Fibroblast of lung (primary cell): ENCODE data around the gene SH3BP4.

Experiments used
- EZH2 ChIP-seq: IDR thresholded peaks from 2 replicates; pipeline ENCODE4 v1.5.1; 2012; ENCODE audit warnings: low read length, control low read depth, mild to moderate bottlenecking; ENCODE audit errors: missing control alignments
- TF ChIP-seq, protein P1 (sequence below), 2 donors: IDR thresholded peaks in 1 of 2; conservative IDR thresholded peaks in 1 of 2; 1 replicate in 1 of 2; 2 replicates in 1 of 2; pipeline ENCODE4 v1.5.1; 2011 to 2012; ENCODE audit warnings: low read length in 2 of 2, control low read depth in 1 of 2, inconsistent platforms in 1 of 2, low read depth in 1 of 2, mild to moderate bottlenecking in 1 of 2

- TF ChIP-seq, protein P1, sequence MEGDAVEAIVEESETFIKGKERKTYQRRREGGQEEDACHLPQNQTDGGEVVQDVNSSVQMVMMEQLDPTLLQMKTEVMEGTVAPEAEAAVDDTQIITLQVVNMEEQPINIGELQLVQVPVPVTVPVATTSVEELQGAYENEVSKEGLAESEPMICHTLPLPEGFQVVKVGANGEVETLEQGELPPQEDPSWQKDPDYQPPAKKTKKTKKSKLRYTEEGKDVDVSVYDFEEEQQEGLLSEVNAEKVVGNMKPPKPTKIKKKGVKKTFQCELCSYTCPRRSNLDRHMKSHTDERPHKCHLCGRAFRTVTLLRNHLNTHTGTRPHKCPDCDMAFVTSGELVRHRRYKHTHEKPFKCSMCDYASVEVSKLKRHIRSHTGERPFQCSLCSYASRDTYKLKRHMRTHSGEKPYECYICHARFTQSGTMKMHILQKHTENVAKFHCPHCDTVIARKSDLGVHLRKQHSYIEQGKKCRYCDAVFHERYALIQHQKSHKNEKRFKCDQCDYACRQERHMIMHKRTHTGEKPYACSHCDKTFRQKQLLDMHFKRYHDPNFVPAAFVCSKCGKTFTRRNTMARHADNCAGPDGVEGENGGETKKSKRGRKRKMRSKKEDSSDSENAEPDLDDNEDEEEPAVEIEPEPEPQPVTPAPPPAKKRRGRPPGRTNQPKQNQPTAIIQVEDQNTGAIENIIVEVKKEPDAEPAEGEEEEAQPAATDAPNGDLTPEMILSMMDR (conservative IDR thresholded peaks at IDR 0.05 in 1 of 2, IDR thresholded peaks at IDR 0.05 in 1 of 2; ENCODE audit: low read depth in 1 of 2, low read length in 2 of 2): no peak
- no peak for TF ChIP-seq EZH2
These were observed 11.8 kb upstream of the SH3BP4 start for GRCh38 chr2:234939996-234940395.
